H1 (cell line): ENCODE measurements around the gene PDC. TPM values are rescaled to one million over a fixed set of nuclear protein-coding genes. Genes with fewer than 3 reads are reported as not detected.

Source experiments
- CTCF ChIA-PET: fragments of 300-600 bp; sonication (Branson Sonifier 250); formaldehyde crosslinking; loops from one replicate; lab custom pipeline; 2021; ENCODE audit not compliant: partially characterized antibody; lab: Charles Lee
- POLR2A ChIA-PET: fragments of 300-600 bp; sonication (Branson Sonifier 250); formaldehyde crosslinking; loops from one replicate; lab custom pipeline; 2021; ENCODE audit warnings: inconsistent platforms; ENCODE audit not compliant: partially characterized antibody; lab: Charles Lee
- DNase-seq, 2 experiments: peaks; one replicate each; pipeline versions ENCODE4 v3.0.0 to v3.0.0-alpha.2; 2010 to 2022; ENCODE audit warnings: low spot score in 2 of 2, low read depth in 1 of 2, mixed read lengths in 1 of 2
- FAIRE-seq: peaks from 2 replicates; lab custom pipeline; 2011; peaks lifted over from hg19 to GRCh38; lab: Jason Lieb, UNC
- H2AFZ ChIP-seq: 2 replicates; pipeline ENCODE4 v1.8.1; 2012; ENCODE audit warnings: low read length, inconsistent platforms
- H2AK5ac ChIP-seq: 2 replicates; pipeline ENCODE4 v1.6.1; 2013; ENCODE audit warnings: low read depth, low read length
- H2BK120ac ChIP-seq: replicated peaks from 2 replicates; pipeline ENCODE3; 2013; ENCODE audit warnings: low read depth, low read length, inconsistent platforms
- H2BK12ac ChIP-seq: 2 replicates; pipeline ENCODE4 v1.6.1; 2013; ENCODE audit warnings: low read depth, low read length
- H2BK15ac ChIP-seq: 2 replicates; pipeline ENCODE4 v1.6.1; 2013; ENCODE audit warnings: low read length
- H2BK20ac ChIP-seq: 2 replicates; pipeline ENCODE4 v1.6.1; 2013; ENCODE audit warnings: low read length
- H2BK5ac ChIP-seq: 2 replicates; pipeline ENCODE4 v1.6.1; 2013; ENCODE audit warnings: low read depth, low read length
- H3K14ac ChIP-seq: 2 replicates; pipeline ENCODE4 v1.6.1; 2013; ENCODE audit warnings: inconsistent platforms; ENCODE audit not compliant: insufficient read length
- H3K18ac ChIP-seq: 2 replicates; pipeline ENCODE4 v1.6.1; 2013; ENCODE audit warnings: low read length; ENCODE audit errors: extremely low read depth
- H3K23ac ChIP-seq: 2 replicates; pipeline ENCODE4 v1.6.1; 2013; ENCODE audit warnings: inconsistent platforms; ENCODE audit not compliant: insufficient read length
- H3K23me2 ChIP-seq: 2 replicates; pipeline ENCODE4 v1.6.1; 2013; ENCODE audit warnings: low read depth, low read length
- H3K27ac ChIP-seq: 2 replicates; pipeline ENCODE4 v1.6.1; 2011; ENCODE audit warnings: low read depth, low read length, inconsistent platforms
- H3K27me3 ChIP-seq, 4 experiments: replicated peaks in 1 of 4; 1 replicate in 1 of 4; 2 replicates in 3 of 4; pipeline versions ENCODE4 v1.6.1 to v1.8.1; 2011 to 2013; ENCODE audit warnings: low read length in 3 of 4, mild to moderate bottlenecking in 3 of 4, inconsistent platforms in 2 of 4, mixed read lengths in 2 of 4, moderate library complexity in 1 of 4; ENCODE audit not compliant: control insufficient read depth in 3 of 4, insufficient read depth in 3 of 4; ENCODE audit errors: extremely low read depth in 1 of 4
- H3K36me3 ChIP-seq, 4 experiments: 2 replicates each; pipeline versions ENCODE4 v1.6.1 to v1.8.1; 2011 to 2013; ENCODE audit warnings: mild to moderate bottlenecking in 4 of 4, low read length in 3 of 4, moderate library complexity in 2 of 4, control low read depth in 1 of 4, inconsistent platforms in 1 of 4; ENCODE audit not compliant: insufficient read depth in 4 of 4, control insufficient read depth in 2 of 4
- H3K4ac ChIP-seq: replicated peaks from 2 replicates; pipeline ENCODE3; 2013; ENCODE audit warnings: low read length, low read depth, mixed read lengths, inconsistent platforms; ENCODE audit not compliant: insufficient read length
- H3K4me1 ChIP-seq, 4 experiments: replicated peaks in 1 of 4; 1 replicate in 1 of 4; 2 replicates in 3 of 4; pipeline versions ENCODE4 v1.6.1 to v1.8.1; 2011 to 2013; ENCODE audit warnings: low read length in 3 of 4, inconsistent platforms in 2 of 4, mixed read lengths in 1 of 4; ENCODE audit not compliant: insufficient read depth in 4 of 4, control insufficient read depth in 3 of 4
- H3K4me2 ChIP-seq, 2 experiments: 2 replicates each; pipeline versions ENCODE4 v1.6.1 to v1.8.1; 2011 to 2013; ENCODE audit warnings: low read depth in 2 of 2, low read length in 2 of 2, control low read depth in 1 of 2, inconsistent platforms in 1 of 2, mild to moderate bottlenecking in 1 of 2; ENCODE audit not compliant: insufficient read depth in 1 of 2
- H3K4me3 ChIP-seq, 4 experiments: fragments of 200-600, 300-600 bp in 1 of 4; sonication (generic), shearing (Covaris generic), sonication (Bioruptor Twin) in 1 of 4; 2 replicates each; pipeline versions ENCODE4 v1.5.1 to v1.8.1; 2011 to 2016; ENCODE audit warnings: low read length in 4 of 4, low read depth in 3 of 4, control low read depth in 2 of 4, inconsistent platforms in 2 of 4, mild to moderate bottlenecking in 2 of 4, mixed read lengths in 1 of 4, moderate library complexity in 1 of 4; ENCODE audit not compliant: insufficient read depth in 2 of 4; ENCODE audit errors: extremely low read depth in 1 of 4
- H3K56ac ChIP-seq: replicated peaks from 2 replicates; pipeline ENCODE3; 2013; ENCODE audit warnings: low read depth, mild to moderate bottlenecking, mixed read lengths, low read length, inconsistent platforms; ENCODE audit not compliant: insufficient read length
- H3K79me1 ChIP-seq: 2 replicates; pipeline ENCODE4 v1.6.1; 2013; ENCODE audit warnings: low read depth, low read length, control low read depth
- H3K79me2 ChIP-seq, 2 experiments: 2 replicates each; pipeline versions ENCODE4 v1.6.1 to v1.8.1; 2012 to 2013; ENCODE audit warnings: low read length in 2 of 2, mild to moderate bottlenecking in 2 of 2, inconsistent platforms in 1 of 2; ENCODE audit not compliant: insufficient read depth in 2 of 2, control insufficient read depth in 1 of 2
- H3K9ac ChIP-seq, 4 experiments: replicated peaks in 1 of 4; 1 replicate in 1 of 4; 2 replicates in 3 of 4; pipeline versions ENCODE4 v1.6.1 to v1.8.1; 2011 to 2013; ENCODE audit warnings: low read depth in 3 of 4, low read length in 3 of 4, control low read depth in 2 of 4, mild to moderate bottlenecking in 2 of 4, moderate library complexity in 2 of 4, inconsistent platforms in 1 of 4; ENCODE audit errors: extremely low read depth in 1 of 4
- H3K9me3 ChIP-seq, 2 experiments: 2 replicates each; pipeline versions ENCODE4 v1.6.1 to v1.8.1; 2012 to 2013; ENCODE audit warnings: mild to moderate bottlenecking in 2 of 2, moderate library complexity in 2 of 2, control low read depth in 1 of 2, inconsistent platforms in 1 of 2, low read depth in 1 of 2, low read length in 1 of 2, mixed read lengths in 1 of 2; ENCODE audit not compliant: insufficient read depth in 2 of 2
- H4K20me1 ChIP-seq, 2 experiments: replicated peaks in 1 of 2; 2 replicates each; pipeline versions ENCODE3 to v1.8.1; 2011 to 2013; ENCODE audit warnings: inconsistent platforms in 2 of 2, low read length in 2 of 2, mild to moderate bottlenecking in 1 of 2; ENCODE audit not compliant: insufficient read depth in 2 of 2, control insufficient read depth in 1 of 2
- H4K5ac ChIP-seq: 2 replicates; pipeline ENCODE4 v1.6.1; 2013; ENCODE audit warnings: low read length, low read depth, mixed read lengths, inconsistent platforms; ENCODE audit not compliant: insufficient read length
- H4K8ac ChIP-seq: 2 replicates; pipeline ENCODE4 v1.8.0; 2013; ENCODE audit warnings: mild to moderate bottlenecking, moderate library complexity, low read length, inconsistent platforms; ENCODE audit not compliant: insufficient read depth; ENCODE audit errors: extremely low read depth
- H4K91ac ChIP-seq: replicated peaks from 2 replicates; pipeline ENCODE3; 2013; ENCODE audit warnings: low read length, mixed read lengths, inconsistent platforms; ENCODE audit not compliant: insufficient read length
- CTBP2 ChIP-seq: IDR thresholded peaks from 2 replicates; pipeline ENCODE4 v1.7.0; 2011; ENCODE audit warnings: borderline replicate concordance, mild to moderate bottlenecking, moderate library complexity, mixed read lengths, low read length; ENCODE audit not compliant: insufficient read depth, insufficient read length
- EP300 ChIP-seq, 2 experiments: IDR thresholded peaks; 1 replicate in 1 of 2; 2 replicates in 1 of 2; pipeline ENCODE4 v1.6.1; 2011 to 2012; ENCODE audit warnings: low read depth in 2 of 2, low read length in 2 of 2, mild to moderate bottlenecking in 2 of 2, borderline replicate concordance in 1 of 2, inconsistent platforms in 1 of 2, moderate library complexity in 1 of 2
- RFX5 ChIP-seq: IDR thresholded peaks from 2 replicates; pipeline ENCODE4 v1.6.1; 2011; ENCODE audit warnings: low read depth, low read length, improper control_type of control experiment, borderline replicate concordance
- USF2 ChIP-seq: IDR thresholded peaks from 2 replicates; pipeline ENCODE4 v1.6.1; 2011; ENCODE audit warnings: low read length, improper control_type of control experiment
- WGBS, 2 experiments: shearing (Covaris generic) in 1 of 2; methylation state at CpG; one replicate each; pipeline versions ENCODE4 v1.1.6 to v1.1.7; 2013 to 2015; ENCODE audit warnings: low lambda C conversion rate in 2 of 2, mixed read lengths in 2 of 2, inconsistent platforms in 1 of 2, low coverage in 1 of 2, missing lambda C conversion rate in 1 of 2; ENCODE audit not compliant: insufficient replicate concordance in 2 of 2, insufficient coverage in 1 of 2, insufficient read length in 1 of 2; ENCODE audit errors: extremely low coverage in 1 of 2, missing lambda C conversion rate in 1 of 2; 5-methylcytosine and 5-hydroxymethylcytosine counted together
- polyA plus RNA-seq, 7 experiments: library from polyadenylated mRNA; depleted of rRNA in 3 of 7; stranded (reverse) in 5 of 7; unstranded in 2 of 7; fragments of >200 nt in 5 of 7; fragments of 200-250 nt in 2 of 7; gene quantifications; 1 replicate in 5 of 7; 2 replicates in 1 of 7; 4 replicates in 1 of 7; pipeline versions ENCODE4 v1.2.1 to v1.2.3, GENCODE V29; 2011 to 2013; ENCODE audit warnings: missing spikeins in 2 of 7, mixed read lengths in 2 of 7
- total RNA-seq: library from RNA; stranded (reverse); fragmentation: NEBNext Ultra II Directional; extraction: Animal tissue kit (Norgen Biotek cat#: 25700); gene quantifications from 2 replicates; pipeline ENCODE4 v1.2.1, GENCODE V29; 2021

Gene PDC
- total and polyA plus RNA-seq, 2 of the 8 experiments (the other 6 are each of a cell fraction or from before 2014, with no cell fraction given), result not detected

GRCh38 chr1:186494832-186495271 is 33.9 kb upstream of the PDC start:
- Histone ChIP-seq H2BK12ac (no peak overlapping the region), H3K9me3 (no peaks in the 10 kb centered on the region), H3K79me1 (no peaks in the 10 kb centered on the region), H4K5ac (no peak overlapping the region), H2BK20ac (no peak overlapping the region), H3K4me2 (no peak overlapping the region), H3K23me2 (no peaks in the 10 kb centered on the region), H2BK120ac (no peak overlapping the region), H3K56ac (no peak overlapping the region), H4K8ac (no peak overlapping the region), H3K4ac (no peak overlapping the region), H3K4me1 (no peaks in the 10 kb centered on the region; a peak in 1 of 7 replicates), H3K4me3 (no peak overlapping the region), H2BK15ac (no peak overlapping the region), H3K23ac (no peak overlapping the region), H3K27ac (no peak overlapping the region), H3K9ac (no peak overlapping the region), H2BK5ac (no peak overlapping the region), H4K20me1 (no peaks in the 10 kb centered on the region), H3K27me3 (no peaks in the 10 kb centered on the region), H4K91ac (no peak overlapping the region), H3K14ac (no peak overlapping the region), H3K79me2 (no peaks in the 10 kb centered on the region), H2AK5ac (no peak overlapping the region), H3K36me3 (no peaks in the 10 kb centered on the region), H2AFZ (peak overlapping the region; percentile 44; the same call in 1 of the 2 replicates), H3K18ac (no peak overlapping the region)
- TF ChIP-seq RFX5, result no peak
- TF ChIP-seq CTBP2, result no peak
- no peak for TF ChIP-seq USF2
- no peak for TF ChIP-seq EP300 (IDR thresholded peaks at IDR 0.05; ENCODE audit: borderline replicate concordance in 1 of 2, low read depth in 2 of 2, low read length in 2 of 2)
- no peak for FAIRE-seq
- CTCF ChIA-PET, result interaction anchor here (0.8 to 1.5 kb wide), 3 partner anchors 10 to 22 kb away, joined by 3 to 5 read pairs (median 3); no protein-coding TSS in a partner anchor
- POLR2A ChIA-PET, result no interaction called here
- no peak for DNase-seq
- WGBS, 2 experiments, result 87% methylated on average over 2 of the region's 2 CpGs; no CpG with 5 or more reads in 1 of the 2 experiments
